Measurements from ENCODE around the gene FOXL3. TPM values are rescaled to one million over a fixed set of nuclear protein-coding genes. Genes with fewer than 3 reads are reported as not detected.

Gene FOXL3
- total and polyA plus RNA-seq, 2 donors (not counting 1 experiment from before 2014, with no cell fraction given), result not detected

- Mint-ChIP-seq H3K4me1 (peaks cover 2% of the 10 kb centered on the region), H3K9me3 (ENCODE audit: insufficient read depth) (peaks cover 4% of the 10 kb centered on the region), H3K27me3 (peaks cover 39% of the 10 kb centered on the region), H3K27ac (no peak overlapping the region), H3K4me3 (no peak overlapping the region)
- H3K4me2 ChIP-seq (replicated peaks; ENCODE audit: low read depth, low read length, poor library complexity, severe bottlenecking), result no peak overlapping the region
- no peak overlapping the region for H2AFZ ChIP-seq (ENCODE audit: insufficient read depth, low read depth, low read length, poor library complexity, severe bottlenecking)
- DNase-seq (no peak), ATAC-seq (ENCODE audit: low read depth) (no peak)
- POLR2A ChIA-PET, result no interaction called here
- H3K27ac ChIP-seq (ENCODE audit: low read length in 2 of 2), result no peak overlapping the region
- H3K4me3 ChIP-seq (ENCODE audit: control extremely low read depth in 1 of 5, extremely low read depth in 1 of 5, insufficient read depth in 1 of 5, low read depth in 2 of 5, low read length in 4 of 5), result no peak overlapping the region
- H4K20me1 ChIP-seq (ENCODE audit: control insufficient read depth, insufficient read depth, low read length, poor library complexity, severe bottlenecking), result no peaks in the 10 kb centered on the region
- peaks cover 0 to 5% (median 0%) of the 10 kb centered on the region in 3 donors for H3K9me3 ChIP-seq (ENCODE audit: control extremely low read depth in 1 of 3, control insufficient read depth in 2 of 3, insufficient read depth in 1 of 3, low read length in 2 of 3)
- CTCF ChIA-PET, result interaction anchor here (1.4 to 2.1 kb wide), 3 partner anchors 453 to 858 kb away, joined by 3 to 4 read pairs (median 3); no protein-coding TSS in a partner anchor
- TF ChIP-seq CTCF (IDR thresholded peaks at IDR 0.05), result no peak
- TF ChIP-seq EZH2 (IDR thresholded peaks at IDR 0.05; ENCODE audit: borderline replicate concordance, insufficient read depth, low read depth, low read length, poor library complexity, severe bottlenecking), result no peak
- H3K9ac ChIP-seq (ENCODE audit: low read length), result no peak overlapping the region
- intact Hi-C loops (cut with micrococcal nuclease), result no loop called here
- H3K36me3 ChIP-seq (replicated peaks in 1 of 2; ENCODE audit: control extremely low read depth in 1 of 2, control insufficient read depth in 1 of 2, extremely low read depth in 1 of 2, insufficient read depth in 2 of 2, low read length in 1 of 2), result no peaks in the 10 kb centered on the region
- peaks cover 0 to 16% (median 3%) of the 10 kb centered on the region in 4 experiments for H3K27me3 ChIP-seq (replicated peaks in 1 of 4; ENCODE audit: control extremely low read depth in 1 of 4, control insufficient read depth in 3 of 4, insufficient read depth in 4 of 4, low read length in 3 of 4)
- no peaks in the 10 kb centered on the region for H3K79me2 ChIP-seq (ENCODE audit: control insufficient read depth, insufficient read depth, low read length)
- H3K4me1 ChIP-seq (ENCODE audit: control insufficient read depth in 2 of 2, insufficient read depth in 2 of 2, low read length in 2 of 2), result peaks cover 0 to 9% of the 10 kb centered on the region in 2 donors
- 86% methylated on average over 21 of the region's 27 CpGs for WGBS (ENCODE audit: insufficient coverage)
Observed at GRCh38 chr7:317643-318405, 27.9 kb downstream of the FOXL3 start.

- peaks cover 0 to 5% (median 0%) of the 10 kb centered on the region in 3 donors for H3K9me3 ChIP-seq (ENCODE audit: control extremely low read depth in 1 of 3, control insufficient read depth in 2 of 3, insufficient read depth in 1 of 3, low read length in 2 of 3)
- intact Hi-C loops (cut with micrococcal nuclease), result no loop called here
- no peak overlapping the region for H3K27ac ChIP-seq (ENCODE audit: low read length in 2 of 2)
- peaks cover 4% of the 10 kb centered on the region for H3K9me3 Mint-ChIP-seq (ENCODE audit: insufficient read depth)
- H4K20me1 ChIP-seq (ENCODE audit: control insufficient read depth, insufficient read depth, low read length, poor library complexity, severe bottlenecking), result no peaks in the 10 kb centered on the region
- H3K4me3 Mint-ChIP-seq, result no peak overlapping the region
- H3K4me1 ChIP-seq (ENCODE audit: control insufficient read depth in 2 of 2, insufficient read depth in 2 of 2, low read length in 2 of 2), result peaks cover 0 to 9% of the 10 kb centered on the region in 2 donors
- no peak overlapping the region for H2AFZ ChIP-seq (ENCODE audit: insufficient read depth, low read depth, low read length, poor library complexity, severe bottlenecking)
- ChIA-PET CTCF (interaction anchor here (1.4 to 2.1 kb wide), 2 partner anchors 453 to 857 kb away, joined by 3 to 4 read pairs; no protein-coding TSS in a partner anchor), POLR2A (no interaction called here)
- no peaks in the 10 kb centered on the region for H3K79me2 ChIP-seq (ENCODE audit: control insufficient read depth, insufficient read depth, low read length)
- no peak overlapping the region for H3K4me3 ChIP-seq (ENCODE audit: control extremely low read depth in 1 of 5, extremely low read depth in 1 of 5, insufficient read depth in 1 of 5, low read depth in 2 of 5, low read length in 4 of 5)
- no peak overlapping the region for H3K4me2 ChIP-seq (replicated peaks; ENCODE audit: low read depth, low read length, poor library complexity, severe bottlenecking)
- TF ChIP-seq EZH2 (IDR thresholded peaks at IDR 0.05; ENCODE audit: borderline replicate concordance, insufficient read depth, low read depth, low read length, poor library complexity, severe bottlenecking) (no peak), CTCF (IDR thresholded peaks at IDR 0.05) (no peak)
- H3K4me1 Mint-ChIP-seq, result peaks cover 2% of the 10 kb centered on the region
- peaks cover 39% of the 10 kb centered on the region for H3K27me3 Mint-ChIP-seq
- ATAC-seq (ENCODE audit: low read depth) (no peak), DNase-seq (no peak)
- H3K27me3 ChIP-seq (replicated peaks in 1 of 4; ENCODE audit: control extremely low read depth in 1 of 4, control insufficient read depth in 3 of 4, insufficient read depth in 4 of 4, low read length in 3 of 4), result peaks cover 0 to 16% (median 3%) of the 10 kb centered on the region in 4 experiments
- H3K9ac ChIP-seq (ENCODE audit: low read length), result no peak overlapping the region
- 83% methylated on average over 7 of the region's 9 CpGs for WGBS (ENCODE audit: insufficient coverage)
- H3K27ac Mint-ChIP-seq, result no peak overlapping the region
- H3K36me3 ChIP-seq (replicated peaks in 1 of 2; ENCODE audit: control extremely low read depth in 1 of 2, control insufficient read depth in 1 of 2, extremely low read depth in 1 of 2, insufficient read depth in 2 of 2, low read length in 1 of 2), result no peaks in the 10 kb centered on the region
Observed at GRCh38 chr7:318476-318875, 28.5 kb downstream of the FOXL3 start.
